Ovary (tissue), 3 donors: ENCODE data around the gene STAT3.

Experiments used
- CTCF ChIP-seq, 3 donors: fragments of 450-650 bp in 2 of 3; fragments of 200-600 bp in 1 of 3; IDR thresholded peaks; one replicate each; pipeline versions ENCODE4 v1.5.1 to v1.8.0; 2016 to 2022; ENCODE audit warnings: antibody characterized with exemption in 3 of 3, mild to moderate bottlenecking in 1 of 3
- POLR2A ChIP-seq: fragments of 450-650 bp; IDR thresholded peaks from one replicate; pipeline ENCODE4 v1.6.1; 2017; ENCODE audit warnings: antibody characterized with exemption, mild to moderate bottlenecking, moderate library complexity
- donor health status: DM: no; HTN: no; CAD: no.

DNA sequence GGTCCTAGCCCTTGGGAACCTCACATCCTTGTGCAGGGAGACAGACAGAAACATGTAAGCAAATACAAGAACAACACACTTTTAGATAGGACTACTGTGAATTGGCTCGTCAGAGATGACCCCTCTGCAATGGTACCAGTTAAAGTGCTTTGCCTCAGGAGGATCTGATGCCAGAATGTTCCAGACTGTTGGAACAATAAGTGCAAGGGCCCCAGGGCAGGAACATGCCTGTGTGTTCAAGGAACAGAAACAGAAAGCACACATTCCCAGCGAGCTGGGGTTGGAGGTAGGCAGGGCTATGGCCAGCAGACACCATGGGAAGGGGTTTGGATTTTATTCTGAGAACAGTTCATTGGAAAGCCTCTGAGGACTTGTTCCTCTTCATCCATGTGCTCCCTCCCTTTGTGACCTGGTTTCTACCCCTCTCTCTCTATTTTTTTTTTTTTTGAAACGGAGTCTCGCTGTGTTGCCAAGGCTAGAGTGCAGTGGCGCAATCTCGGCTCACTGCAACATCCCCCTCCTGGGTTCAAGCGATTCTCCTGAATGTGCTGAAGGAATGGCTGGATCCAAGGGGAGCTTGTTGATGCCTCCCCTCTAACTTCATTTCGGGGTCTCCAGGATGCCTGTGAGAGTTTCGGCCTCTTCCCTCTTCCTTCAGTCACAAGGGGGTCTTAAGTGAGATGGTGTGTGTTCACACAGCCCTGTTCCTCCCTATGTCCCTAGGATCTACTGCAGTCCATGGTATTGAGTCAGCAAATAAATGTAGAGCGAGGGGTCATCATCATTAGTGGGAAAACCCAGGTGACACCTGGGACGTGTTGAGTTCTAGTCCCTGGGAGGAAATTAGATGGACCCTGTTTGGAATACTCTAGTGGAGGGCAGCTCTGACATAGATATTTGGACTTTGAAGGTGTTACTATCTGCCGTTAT is 93.5 kb downstream of the STAT3 start:
- TF ChIP-seq POLR2A (no peak), CTCF (IDR thresholded peaks at IDR 0.05) (no peak)
